Panc1 (cell line): Measurements from ENCODE around the gene IL17D. TPM values are rescaled to one million over a fixed set of nuclear protein-coding genes. Genes with fewer than 3 reads are reported as not detected.

Source experiments
- ATAC-seq: fragments of 200-7000 bp; cut with Tn5 transposase; 2 replicates; pipeline ENCODE4 v1.9.1; 2020; ENCODE audit warnings: mild to moderate bottlenecking, moderate library complexity
- BruUV-seq: library from RNA; stranded (reverse); fragments of 400-500 nt; replicated peaks from 2 replicates; lab custom pipeline; 2021; lab: Mats Ljungman, UMichigan
- CTCF ChIA-PET: fragments of 300-600 bp; sonication (Branson Sonifier 250); formaldehyde crosslinking; loops from one replicate; lab custom pipeline; 2022; ENCODE audit warnings: antibody characterized with exemption; lab: Charles Lee
- POLR2A ChIA-PET: fragments of 300-600 bp; sonication (Branson Sonifier 250); formaldehyde crosslinking; loops from one replicate; lab custom pipeline; 2022; ENCODE audit warnings: antibody characterized with exemption; lab: Charles Lee
- DNase-seq: peaks from one replicate; pipeline ENCODE4 v3.0.0-alpha.2; 2010; ENCODE audit warnings: low read depth, low spot score
- H3K27ac ChIP-seq: 2 replicates; pipeline ENCODE4 v1.5.1; 2011; ENCODE audit warnings: mild to moderate bottlenecking, low read length, inconsistent platforms
- H3K27me3 ChIP-seq: fragments of 200-500 bp; sonication (Bioruptor generic); 2 replicates; pipeline ENCODE4 v1.6.0; 2014; ENCODE audit warnings: low read length, inconsistent platforms; ENCODE audit not compliant: control insufficient read depth, insufficient read depth
- H3K36me3 ChIP-seq: fragments of 200-500 bp; sonication (Bioruptor generic); 2 replicates; pipeline ENCODE4 v1.5.1; 2014; ENCODE audit warnings: inconsistent platforms, mild to moderate bottlenecking, low read length, moderate library complexity; ENCODE audit not compliant: control insufficient read depth, insufficient read depth
- H3K4me1 ChIP-seq: 2 replicates; pipeline ENCODE4 v1.5.1; 2011; ENCODE audit warnings: inconsistent platforms, mild to moderate bottlenecking, low read length, moderate library complexity; ENCODE audit not compliant: control insufficient read depth, insufficient read depth
- H3K4me3 ChIP-seq, 2 experiments: 2 replicates each; pipeline ENCODE4 v1.5.1; 2011 to 2012; ENCODE audit warnings: low read depth in 2 of 2, low read length in 2 of 2, mild to moderate bottlenecking in 2 of 2, inconsistent platforms in 1 of 2, moderate library complexity in 1 of 2
- H3K9me3 ChIP-seq: fragments of 200-500 bp; sonication (Bioruptor generic); 2 replicates; pipeline ENCODE4 v1.5.1; 2014; ENCODE audit warnings: low read depth, mild to moderate bottlenecking, inconsistent platforms, low read length, moderate library complexity; ENCODE audit not compliant: control insufficient read depth, insufficient read depth
- POLR2AphosphoS5 ChIP-seq: IDR thresholded peaks from 2 replicates; pipeline ENCODE4 v1.6.1; 2012; ENCODE audit warnings: mild to moderate bottlenecking, low read depth, low read length, moderate library complexity
- SIN3A ChIP-seq: IDR thresholded peaks from 2 replicates; pipeline ENCODE4 v1.6.1; 2012; ENCODE audit warnings: low read depth, mild to moderate bottlenecking, low read length, moderate library complexity, borderline replicate concordance; ENCODE audit not compliant: insufficient read depth
- TCF7L2 ChIP-seq: IDR thresholded peaks from 2 replicates; pipeline ENCODE4 v1.6.1; 2011; ENCODE audit warnings: mild to moderate bottlenecking, low read depth, low read length, inconsistent platforms
- in situ Hi-C: cut with HindIII; loops from 2 replicates; pipeline ENCODE4 v1.10.0; 2016; ENCODE audit warnings: low sequenced_read_pairs, low pct_unique_long_range_greater_than_20kb
- intact Hi-C: fragments of 100-400 bp; cut with micrococcal nuclease; formaldehyde crosslinking; loops from one replicate; pipeline ENCODE4 v1.10.0; 2022; ENCODE audit not compliant: unreplicated experiment
- total RNA-seq: library from RNA; stranded (reverse); gene quantifications from one replicate; pipeline ENCODE4 v1.2.1, GENCODE V29; 2021; ENCODE audit not compliant: unreplicated experiment
- TF ChIP-seq, protein P1 (sequence below): fragments of 450-650 bp; IDR thresholded peaks from 2 replicates; pipeline ENCODE4 v1.5.1; 2017; ENCODE audit warnings: mild to moderate bottlenecking
- TF ChIP-seq, protein P2 (sequence below), 2 experiments: IDR thresholded peaks; 2 replicates each; pipeline ENCODE4 v1.6.1; 2011 to 2012; ENCODE audit warnings: low read depth in 2 of 2, control low read depth in 1 of 2, low read length in 1 of 2, mild to moderate bottlenecking in 1 of 2, moderate library complexity in 1 of 2; ENCODE audit not compliant: insufficient read depth in 1 of 2

Gene IL17D
- total RNA-seq, 1 experiment from 2014 or later, result 0.46 TPM

DNA sequence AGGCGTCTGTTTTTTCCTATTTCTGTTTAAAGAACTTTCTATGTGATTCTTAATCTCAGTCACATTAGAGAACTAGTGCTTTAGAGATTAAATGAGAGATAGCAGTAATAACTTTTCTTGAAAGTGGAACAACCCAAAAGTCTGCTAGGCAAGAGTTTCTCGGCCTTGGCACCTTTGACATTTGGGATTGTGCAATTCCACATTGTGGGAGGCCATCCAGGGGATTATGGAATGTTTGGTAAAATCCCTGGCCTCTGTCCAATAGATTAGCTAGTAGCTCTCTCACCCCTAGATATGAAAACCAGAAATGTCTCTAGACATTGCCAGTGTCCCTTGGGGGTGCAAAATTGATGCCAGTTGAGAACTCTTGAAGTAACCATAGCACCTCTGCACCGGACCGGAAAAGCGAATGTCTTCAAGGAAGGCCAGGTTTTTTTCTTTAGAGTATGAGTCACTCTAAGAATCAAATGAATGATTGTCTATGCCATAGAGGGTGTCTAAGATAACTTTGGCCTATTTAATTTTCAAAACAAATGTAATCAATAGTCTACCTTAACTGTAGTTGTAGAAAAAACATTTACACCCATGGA, 45.0 kb upstream of the IL17D start:
- Histone ChIP-seq H3K9me3 (no peaks in the 10 kb centered on the region), H3K36me3 (no peaks in the 10 kb centered on the region), H3K4me3 (no peak overlapping the region), H3K27me3 (no peaks in the 10 kb centered on the region), H3K4me1 (no peaks in the 10 kb centered on the region), H3K27ac (no peak overlapping the region)
- ATAC-seq (no peak), DNase-seq (no peak)
- no TSS peak for BruUV-seq
- CTCF ChIA-PET, result no interaction called here
- intact Hi-C loops, result no loop called here
- TF ChIP-seq, protein P1, sequence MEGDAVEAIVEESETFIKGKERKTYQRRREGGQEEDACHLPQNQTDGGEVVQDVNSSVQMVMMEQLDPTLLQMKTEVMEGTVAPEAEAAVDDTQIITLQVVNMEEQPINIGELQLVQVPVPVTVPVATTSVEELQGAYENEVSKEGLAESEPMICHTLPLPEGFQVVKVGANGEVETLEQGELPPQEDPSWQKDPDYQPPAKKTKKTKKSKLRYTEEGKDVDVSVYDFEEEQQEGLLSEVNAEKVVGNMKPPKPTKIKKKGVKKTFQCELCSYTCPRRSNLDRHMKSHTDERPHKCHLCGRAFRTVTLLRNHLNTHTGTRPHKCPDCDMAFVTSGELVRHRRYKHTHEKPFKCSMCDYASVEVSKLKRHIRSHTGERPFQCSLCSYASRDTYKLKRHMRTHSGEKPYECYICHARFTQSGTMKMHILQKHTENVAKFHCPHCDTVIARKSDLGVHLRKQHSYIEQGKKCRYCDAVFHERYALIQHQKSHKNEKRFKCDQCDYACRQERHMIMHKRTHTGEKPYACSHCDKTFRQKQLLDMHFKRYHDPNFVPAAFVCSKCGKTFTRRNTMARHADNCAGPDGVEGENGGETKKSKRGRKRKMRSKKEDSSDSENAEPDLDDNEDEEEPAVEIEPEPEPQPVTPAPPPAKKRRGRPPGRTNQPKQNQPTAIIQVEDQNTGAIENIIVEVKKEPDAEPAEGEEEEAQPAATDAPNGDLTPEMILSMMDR, result no peak
- TF ChIP-seq SIN3A (no peak), POLR2AphosphoS5 (no peak), TCF7L2 (no peak)
- TF ChIP-seq, protein P2, sequence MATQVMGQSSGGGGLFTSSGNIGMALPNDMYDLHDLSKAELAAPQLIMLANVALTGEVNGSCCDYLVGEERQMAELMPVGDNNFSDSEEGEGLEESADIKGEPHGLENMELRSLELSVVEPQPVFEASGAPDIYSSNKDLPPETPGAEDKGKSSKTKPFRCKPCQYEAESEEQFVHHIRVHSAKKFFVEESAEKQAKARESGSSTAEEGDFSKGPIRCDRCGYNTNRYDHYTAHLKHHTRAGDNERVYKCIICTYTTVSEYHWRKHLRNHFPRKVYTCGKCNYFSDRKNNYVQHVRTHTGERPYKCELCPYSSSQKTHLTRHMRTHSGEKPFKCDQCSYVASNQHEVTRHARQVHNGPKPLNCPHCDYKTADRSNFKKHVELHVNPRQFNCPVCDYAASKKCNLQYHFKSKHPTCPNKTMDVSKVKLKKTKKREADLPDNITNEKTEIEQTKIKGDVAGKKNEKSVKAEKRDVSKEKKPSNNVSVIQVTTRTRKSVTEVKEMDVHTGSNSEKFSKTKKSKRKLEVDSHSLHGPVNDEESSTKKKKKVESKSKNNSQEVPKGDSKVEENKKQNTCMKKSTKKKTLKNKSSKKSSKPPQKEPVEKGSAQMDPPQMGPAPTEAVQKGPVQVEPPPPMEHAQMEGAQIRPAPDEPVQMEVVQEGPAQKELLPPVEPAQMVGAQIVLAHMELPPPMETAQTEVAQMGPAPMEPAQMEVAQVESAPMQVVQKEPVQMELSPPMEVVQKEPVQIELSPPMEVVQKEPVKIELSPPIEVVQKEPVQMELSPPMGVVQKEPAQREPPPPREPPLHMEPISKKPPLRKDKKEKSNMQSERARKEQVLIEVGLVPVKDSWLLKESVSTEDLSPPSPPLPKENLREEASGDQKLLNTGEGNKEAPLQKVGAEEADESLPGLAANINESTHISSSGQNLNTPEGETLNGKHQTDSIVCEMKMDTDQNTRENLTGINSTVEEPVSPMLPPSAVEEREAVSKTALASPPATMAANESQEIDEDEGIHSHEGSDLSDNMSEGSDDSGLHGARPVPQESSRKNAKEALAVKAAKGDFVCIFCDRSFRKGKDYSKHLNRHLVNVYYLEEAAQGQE (IDR thresholded peaks at IDR 0.05; ENCODE audit: insufficient read depth in 1 of 2, low read depth in 2 of 2, low read length in 1 of 2), result no peak
- in situ Hi-C loops, result no loop called here
- POLR2A ChIA-PET, result no interaction called here

DNA sequence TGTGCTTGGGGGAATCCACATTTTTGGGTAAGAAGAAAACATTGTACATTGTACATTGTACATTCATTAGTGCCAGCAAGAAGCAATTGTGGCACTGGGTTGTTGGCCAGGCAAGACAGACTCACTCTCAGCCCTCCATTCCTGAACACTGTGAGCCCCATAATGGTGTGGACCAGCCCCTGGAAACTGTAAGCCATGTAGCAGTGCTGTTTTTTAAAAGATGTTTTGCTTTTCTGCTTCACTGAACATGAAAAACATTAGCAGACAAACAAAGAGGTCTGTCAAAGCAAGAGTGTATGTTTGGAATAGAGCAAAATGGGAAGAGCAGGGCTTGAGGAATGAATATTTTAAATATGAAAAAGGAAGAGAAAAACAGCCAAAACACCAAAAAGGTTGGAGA, 39.1 kb upstream of the IL17D start:
- no TSS peak for BruUV-seq
- in situ Hi-C loops (no loop called here), intact Hi-C loops (no loop called here)
- Histone ChIP-seq H3K9me3 (no peaks in the 10 kb centered on the region), H3K4me3 (no peak overlapping the region), H3K36me3 (no peaks in the 10 kb centered on the region), H3K4me1 (no peaks in the 10 kb centered on the region), H3K27ac (no peak overlapping the region), H3K27me3 (no peaks in the 10 kb centered on the region)
- no peak for ATAC-seq
- ChIA-PET POLR2A (no interaction called here), CTCF (no interaction called here)
- TF ChIP-seq, protein P2 (IDR thresholded peaks at IDR 0.05; ENCODE audit: insufficient read depth in 1 of 2, low read depth in 2 of 2, low read length in 1 of 2), result no peak
- TF ChIP-seq, protein P1, result no peak
- TF ChIP-seq TCF7L2 (no peak), SIN3A (no peak), POLR2AphosphoS5 (no peak)
- DNase-seq, result no peak
